Endothelial cell of umbilical vein (primary cell): Measurements from ENCODE around the gene MACROD2. TPM values are rescaled to one million over a fixed set of nuclear protein-coding genes. Genes with fewer than 3 reads are reported as not detected.

ENCODE experiments used
- BruUV-seq: library from RNA; stranded (reverse); fragments of 400-500 nt; replicated peaks from 2 replicates; lab custom pipeline; 2021; lab: Mats Ljungman, UMichigan
- CTCF ChIA-PET: fragments of 300-600, 350-600 bp; sonication (Branson Sonifier 250); formaldehyde crosslinking; loops from one replicate; lab custom pipeline; 2021; ENCODE audit warnings: antibody characterized with exemption, inconsistent platforms; lab: Charles Lee
- POLR2A ChIA-PET: fragments of 300-600, 350-600 bp; sonication (Branson Sonifier 250); formaldehyde crosslinking; loops from one replicate; lab custom pipeline; 2021; ENCODE audit warnings: antibody characterized with exemption, inconsistent platforms; lab: Charles Lee
- DNase-seq: peaks from one replicate; pipeline ENCODE4 v3.0.0-alpha.2; 2011; ENCODE audit warnings: low read depth, low spot score
- FAIRE-seq: peaks from 2 replicates; lab custom pipeline; 2011; peaks lifted over from hg19 to GRCh38; lab: Jason Lieb, UNC
- H2AFZ ChIP-seq: 2 replicates; pipeline ENCODE4 v1.6.0; 2012; ENCODE audit warnings: low read depth, low read length, control low read depth, inconsistent platforms
- H3K27ac ChIP-seq: 2 replicates; pipeline ENCODE4 v1.5.1; 2011; ENCODE audit warnings: low read depth, mild to moderate bottlenecking, control low read depth, low read length, moderate library complexity; ENCODE audit not compliant: insufficient read depth
- H3K27me3 ChIP-seq, 2 experiments: 2 replicates each; pipeline versions ENCODE4 v1.6.0 to v1.6.1; 2011; ENCODE audit warnings: low read length in 2 of 2, mixed read lengths in 1 of 2; ENCODE audit not compliant: control insufficient read depth in 2 of 2, insufficient read depth in 2 of 2
- H3K36me3 ChIP-seq, 2 experiments: 2 replicates in 1 of 2; 3 replicates in 1 of 2; pipeline ENCODE4 v1.5.1; 2011; ENCODE audit warnings: low read length in 2 of 2, mild to moderate bottlenecking in 1 of 2, moderate library complexity in 1 of 2; ENCODE audit not compliant: control insufficient read depth in 2 of 2, insufficient read depth in 2 of 2; ENCODE audit errors: extremely low read depth in 1 of 2
- H3K4me1 ChIP-seq: 3 replicates; pipeline ENCODE4 v1.5.1; 2011; ENCODE audit warnings: mild to moderate bottlenecking, low read length; ENCODE audit not compliant: control insufficient read depth, insufficient read depth; ENCODE audit errors: extremely low read depth
- H3K4me2 ChIP-seq: 2 replicates; pipeline ENCODE4 v1.6.1; 2011; ENCODE audit warnings: low read length, control low read depth, mixed read lengths; ENCODE audit not compliant: insufficient read depth
- H3K4me3 ChIP-seq, 3 experiments: fragments of 200-600 bp in 1 of 3; sonication (generic), shearing (Covaris generic) in 1 of 3; replicated peaks in 1 of 3; 2 replicates each; pipeline ENCODE4 v1.5.1; 2011 to 2016; ENCODE audit warnings: control low read depth in 3 of 3, low read length in 3 of 3, mild to moderate bottlenecking in 2 of 3, inconsistent platforms in 1 of 3, low read depth in 1 of 3, moderate library complexity in 1 of 3; ENCODE audit not compliant: insufficient read depth in 1 of 3
- H3K79me2 ChIP-seq: 2 replicates; pipeline ENCODE4 v1.6.0; 2012; ENCODE audit warnings: low read length, inconsistent platforms; ENCODE audit not compliant: control insufficient read depth, insufficient read depth
- H3K9ac ChIP-seq: replicated peaks from 2 replicates; pipeline ENCODE3; 2011; ENCODE audit warnings: low read length, control low read depth; ENCODE audit not compliant: insufficient read depth; ENCODE audit errors: extremely low read depth
- H3K9me1 ChIP-seq: replicated peaks from 3 replicates; pipeline ENCODE4 v1.6.0; 2011; ENCODE audit warnings: mild to moderate bottlenecking, low read length; ENCODE audit not compliant: control insufficient read depth, insufficient read depth; ENCODE audit errors: extremely low read depth
- H3K9me3 ChIP-seq: replicated peaks from 2 replicates; pipeline ENCODE4 v1.5.1; 2012; ENCODE audit warnings: low read length, inconsistent platforms; ENCODE audit not compliant: control insufficient read depth, insufficient read depth
- H4K20me1 ChIP-seq: replicated peaks from 2 replicates; pipeline ENCODE3; 2011; ENCODE audit warnings: mild to moderate bottlenecking, low read length; ENCODE audit not compliant: control insufficient read depth, insufficient read depth; ENCODE audit errors: extremely low read depth
- CTCF ChIP-seq, 2 donors: IDR thresholded peaks; 1 replicate in 1 of 2; 2 replicates in 1 of 2; pipeline ENCODE4 v1.5.1; 2011; ENCODE audit warnings: low read length in 2 of 2, mild to moderate bottlenecking in 2 of 2, moderate library complexity in 2 of 2, control low read depth in 1 of 2, inconsistent platforms in 1 of 2, low read depth in 1 of 2; ENCODE audit not compliant: insufficient read depth in 1 of 2; ENCODE audit errors: extremely low read depth in 1 of 2
- EZH2 ChIP-seq: IDR thresholded peaks from 2 replicates; pipeline ENCODE4 v1.6.1; 2012; ENCODE audit warnings: borderline replicate concordance, low read depth, mild to moderate bottlenecking, moderate library complexity, low read length, inconsistent platforms; ENCODE audit not compliant: severe bottlenecking
- FOS ChIP-seq: IDR thresholded peaks from 2 replicates; pipeline ENCODE4 v1.6.1; 2011; ENCODE audit warnings: mild to moderate bottlenecking, low read length, moderate library complexity, borderline replicate concordance; ENCODE audit not compliant: insufficient read depth
- GATA2 ChIP-seq: IDR thresholded peaks from 2 replicates; pipeline ENCODE4 v1.7.0; 2011; ENCODE audit warnings: low read depth, mild to moderate bottlenecking, moderate library complexity, mixed read lengths, low read length; ENCODE audit not compliant: insufficient read length, insufficient read depth
- JUN ChIP-seq: IDR thresholded peaks from 2 replicates; pipeline ENCODE4 v1.6.1; 2011; ENCODE audit warnings: borderline replicate concordance, low read depth; ENCODE audit not compliant: insufficient read length, insufficient read depth
- MAX ChIP-seq: IDR thresholded peaks from 2 replicates; pipeline ENCODE4 v1.6.1; 2011; ENCODE audit not compliant: insufficient read depth, insufficient read length
- MYC ChIP-seq: IDR thresholded peaks from one replicate; pipeline ENCODE4 v1.6.1; 2011; ENCODE audit warnings: mild to moderate bottlenecking, low read depth, low read length
- POLR2A ChIP-seq: IDR thresholded peaks from 2 replicates; pipeline ENCODE4 v1.6.1; 2012; ENCODE audit warnings: low read depth, mild to moderate bottlenecking, control low read depth, low read length
- POLR2AphosphoS5 ChIP-seq: IDR thresholded peaks from 2 replicates; pipeline ENCODE4 v1.6.1; 2012; ENCODE audit warnings: low read depth, mild to moderate bottlenecking, control low read depth, low read length, moderate library complexity; ENCODE audit not compliant: insufficient read depth
- dilution Hi-C: fragments of 300-500 bp; cut with MboI; formaldehyde crosslinking; loops from one replicate; pipeline ENCODE4 v1.15.0; 2019; ENCODE audit warnings: low sequenced_read_pairs; ENCODE audit not compliant: extremely low pct_ligation_motif_present
- intact Hi-C: fragments of 100-400 bp; cut with micrococcal nuclease; formaldehyde crosslinking; loops from one replicate; pipeline ENCODE4 v1.10.0; 2022
- polyA plus RNA-seq, 4 experiments: library from polyadenylated mRNA; depleted of rRNA in 3 of 4; stranded (reverse) in 3 of 4; unstranded in 1 of 4; fragments of >200 nt; gene quantifications; 2 replicates each; pipeline versions ENCODE4 v1.2.1 to v1.2.3, GENCODE V29; 2011 to 2012; ENCODE audit warnings: missing spikeins in 1 of 4
- total RNA-seq: library from RNA; stranded (reverse); gene quantifications from 2 replicates; pipeline ENCODE4 v1.2.3, GENCODE V29; 2021

Gene MACROD2
- total and polyA plus RNA-seq, 2 donors (not counting 3 experiments of a cell fraction or from before 2014, with no cell fraction given) = 0.11 to 0.73 TPM

- intact Hi-C loops (no loop called here), dilution Hi-C loops (no loop called here)
- H3K27ac ChIP-seq = no peak overlapping the region
- FAIRE-seq (no peak), DNase-seq (no peak)
- ChIA-PET POLR2A (no interaction called here), CTCF (no interaction called here)
- TF ChIP-seq FOS (no peak), CTCF (IDR thresholded peaks at IDR 0.05; ENCODE audit: extremely low read depth in 1 of 2, insufficient read depth in 1 of 2, low read depth in 1 of 2, low read length in 2 of 2) (no peak), GATA2 (no peak), MAX (no peak), POLR2AphosphoS5 (no peak), MYC (no peak), JUN (no peak), EZH2 (no peak), POLR2A (no peak)
- no peak overlapping the region for H3K9ac ChIP-seq
- no peak overlapping the region for H3K4me2 ChIP-seq
- H3K79me2 ChIP-seq = no peaks in the 10 kb centered on the region
- H4K20me1 ChIP-seq = no peaks in the 10 kb centered on the region
- H3K4me1 ChIP-seq = no peaks in the 10 kb centered on the region
- H2AFZ ChIP-seq = no peak overlapping the region
- H3K4me3 ChIP-seq = no peak overlapping the region
- no peaks in the 10 kb centered on the region for H3K9me3 ChIP-seq
- H3K27me3 ChIP-seq = peaks cover 0 to 4% of the 10 kb centered on the region in 2 experiments
- no TSS peak for BruUV-seq
- no peaks in the 10 kb centered on the region for H3K36me3 ChIP-seq
- no peaks in the 10 kb centered on the region for H3K9me1 ChIP-seq
Measured at GRCh38 chr20:14759979-14760378, 764.7 kb downstream of the MACROD2 start.
